ENCODE measurements around the gene USPL1. TPM values are rescaled to one million over a fixed set of nuclear protein-coding genes. Genes with fewer than 3 reads are reported as not detected.
A peak's percentile ranks its signal among the peaks of the same experiment; 100 is the strongest.

The USPL1 gene
- total RNA-seq, 1 donor from 2014 or later: 42.5 TPM

DNA sequence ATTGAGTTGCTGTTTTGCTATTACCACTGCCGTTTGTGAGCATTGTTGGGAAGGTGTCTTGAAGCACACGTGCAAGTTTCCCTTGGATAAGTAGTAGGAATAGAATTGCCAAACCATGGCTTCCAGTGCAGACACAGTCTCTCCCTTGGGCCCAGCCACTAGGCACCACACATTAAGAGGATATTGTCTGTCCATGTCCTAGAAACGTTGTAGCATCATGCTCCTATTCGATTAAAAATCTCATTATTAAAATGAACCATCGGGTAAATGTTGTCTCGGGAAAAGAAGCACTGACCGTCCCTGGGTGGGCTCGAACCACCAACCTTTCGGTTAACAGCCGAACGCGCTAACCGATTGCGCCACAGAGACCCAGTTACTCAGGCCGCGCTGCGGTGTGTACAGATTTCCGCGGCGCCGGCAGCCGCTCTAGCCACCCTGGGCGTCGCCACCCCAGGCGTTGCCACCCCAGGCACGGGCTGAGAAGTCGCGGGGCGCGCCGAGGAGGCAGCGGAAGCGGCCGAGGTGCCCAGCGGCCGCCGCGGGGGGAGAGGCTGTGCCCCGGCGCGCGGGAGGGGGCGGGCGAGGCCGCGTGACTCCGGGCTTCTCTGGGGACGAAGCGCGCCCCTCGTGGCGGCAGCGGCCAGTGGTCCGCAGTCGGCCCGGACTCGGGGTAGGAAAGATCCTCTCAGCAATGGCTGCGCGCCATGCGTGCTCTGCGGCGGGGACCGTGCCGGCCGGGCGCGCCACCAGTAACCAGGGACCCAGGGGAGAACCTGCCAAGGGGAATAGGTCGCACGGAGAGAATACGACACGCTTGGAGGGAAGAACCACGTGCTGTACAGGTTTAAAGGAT is 56.2 kb downstream of the USPL1 start:
- Histone ChIP-seq H3K27me3 (peaks cover 16% of the 10 kb centered on the region), H3F3A (ENCODE audit: low read depth) (no peaks in the 10 kb centered on the region), H3K36me3 (no peaks in the 10 kb centered on the region), H3K4me2 (peak overlapping the region; percentile 73), H3K27ac (no peak overlapping the region), H4K20me1 (ENCODE audit: low read depth) (no peaks in the 10 kb centered on the region), H3K79me2 (ENCODE audit: low read depth) (no peaks in the 10 kb centered on the region), H3K4me1 (no peaks in the 10 kb centered on the region), H3K9ac (no peak overlapping the region), H3K4me3 (peak overlapping the region; percentile 75), H3K9me3 (ENCODE audit: low read depth) (no peaks in the 10 kb centered on the region), H2AFZ (replicated peaks) (peak overlapping the region; percentile 78)
- H3K4me1 Mint-ChIP-seq: peaks cover 8% of the 10 kb centered on the region
- no peak for TF ChIP-seq EZH2 (IDR thresholded peaks at IDR 0.05)
- TF ChIP-seq, protein P1, sequence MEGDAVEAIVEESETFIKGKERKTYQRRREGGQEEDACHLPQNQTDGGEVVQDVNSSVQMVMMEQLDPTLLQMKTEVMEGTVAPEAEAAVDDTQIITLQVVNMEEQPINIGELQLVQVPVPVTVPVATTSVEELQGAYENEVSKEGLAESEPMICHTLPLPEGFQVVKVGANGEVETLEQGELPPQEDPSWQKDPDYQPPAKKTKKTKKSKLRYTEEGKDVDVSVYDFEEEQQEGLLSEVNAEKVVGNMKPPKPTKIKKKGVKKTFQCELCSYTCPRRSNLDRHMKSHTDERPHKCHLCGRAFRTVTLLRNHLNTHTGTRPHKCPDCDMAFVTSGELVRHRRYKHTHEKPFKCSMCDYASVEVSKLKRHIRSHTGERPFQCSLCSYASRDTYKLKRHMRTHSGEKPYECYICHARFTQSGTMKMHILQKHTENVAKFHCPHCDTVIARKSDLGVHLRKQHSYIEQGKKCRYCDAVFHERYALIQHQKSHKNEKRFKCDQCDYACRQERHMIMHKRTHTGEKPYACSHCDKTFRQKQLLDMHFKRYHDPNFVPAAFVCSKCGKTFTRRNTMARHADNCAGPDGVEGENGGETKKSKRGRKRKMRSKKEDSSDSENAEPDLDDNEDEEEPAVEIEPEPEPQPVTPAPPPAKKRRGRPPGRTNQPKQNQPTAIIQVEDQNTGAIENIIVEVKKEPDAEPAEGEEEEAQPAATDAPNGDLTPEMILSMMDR (IDR thresholded peaks at IDR 0.05): peak; percentile 77
- no peak for TF ChIP-seq EZH2phosphoT487 (IDR thresholded peaks at IDR 0.05)
- peaks cover 2% of the 10 kb centered on the region for H3K36me3 Mint-ChIP-seq
- peak overlapping the region; percentile 91 for H3K4me3 Mint-ChIP-seq
- H3K9me3 Mint-ChIP-seq: peaks cover 7% of the 10 kb centered on the region
- peak; percentile 93 for DNase-seq (ENCODE audit: low spot score)
- peak overlapping the region; percentile 92 for H3K27ac Mint-ChIP-seq
- H3K27me3 Mint-ChIP-seq (ENCODE audit: insufficient read depth, low read depth): peaks cover 22% of the 10 kb centered on the region

DNA sequence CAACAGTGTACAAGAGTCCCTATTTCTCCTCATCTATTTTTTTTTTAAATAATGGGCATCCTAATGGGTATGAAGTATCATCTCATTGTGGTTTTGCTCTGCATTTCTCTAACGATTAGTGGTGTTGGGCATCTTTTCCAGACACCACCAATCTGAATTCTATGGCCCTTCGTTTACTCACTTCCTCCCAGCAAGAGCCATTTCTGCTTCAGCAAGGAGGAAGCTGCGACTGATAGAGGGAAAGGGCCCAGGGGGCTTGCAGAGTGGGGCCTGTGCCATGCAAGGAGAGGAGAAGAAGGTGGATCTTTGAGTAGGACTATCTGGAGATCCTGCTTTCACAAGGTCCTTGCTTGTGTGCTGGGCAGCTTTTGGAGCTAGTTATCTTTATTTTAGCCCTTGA is 58.0 kb downstream of the USPL1 start:
- Histone ChIP-seq H4K20me1 (ENCODE audit: low read depth) (no peaks in the 10 kb centered on the region), H3K27me3 (peaks cover 16% of the 10 kb centered on the region), H3K4me2 (no peak overlapping the region), H3K4me1 (no peaks in the 10 kb centered on the region), H2AFZ (replicated peaks) (no peak overlapping the region), H3F3A (ENCODE audit: low read depth) (no peaks in the 10 kb centered on the region), H3K4me3 (no peak overlapping the region), H3K27ac (no peak overlapping the region), H3K79me2 (ENCODE audit: low read depth) (no peaks in the 10 kb centered on the region), H3K9me3 (ENCODE audit: low read depth) (no peaks in the 10 kb centered on the region), H3K36me3 (no peaks in the 10 kb centered on the region), H3K9ac (no peak overlapping the region)
- peaks cover 2% of the 10 kb centered on the region for H3K36me3 Mint-ChIP-seq
- DNase-seq (ENCODE audit: low spot score): no peak
- no peak for TF ChIP-seq EZH2phosphoT487 (IDR thresholded peaks at IDR 0.05)
- no peak overlapping the region for H3K4me3 Mint-ChIP-seq
- H3K27ac Mint-ChIP-seq: no peak overlapping the region
- H3K9me3 Mint-ChIP-seq: peaks cover 7% of the 10 kb centered on the region
- H3K4me1 Mint-ChIP-seq: peaks cover 12% of the 10 kb centered on the region
- peaks cover 23% of the 10 kb centered on the region for H3K27me3 Mint-ChIP-seq (ENCODE audit: insufficient read depth, low read depth)

DNA sequence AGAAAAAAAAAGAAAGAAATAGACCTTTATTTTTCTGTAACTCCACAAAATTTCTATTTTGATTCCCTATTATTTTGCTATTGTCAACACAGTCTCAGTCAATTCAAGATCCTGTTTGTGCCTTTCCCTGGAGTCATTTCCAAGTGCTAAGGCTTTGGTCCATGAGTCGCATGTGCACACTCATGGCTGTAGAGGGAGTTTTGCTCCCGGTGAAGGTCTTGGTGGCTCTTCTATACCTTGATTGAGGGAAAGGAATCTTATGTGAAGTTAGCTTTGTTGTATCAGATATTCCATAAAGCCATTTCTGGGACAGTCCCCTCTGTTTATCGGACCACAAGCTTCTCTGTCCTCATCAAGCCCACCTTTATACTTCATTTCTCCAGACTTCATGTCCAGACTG is 59.0 kb downstream of the USPL1 start:
- H3K36me3 Mint-ChIP-seq: peaks cover 2% of the 10 kb centered on the region
- TF ChIP-seq, protein P1 (IDR thresholded peaks at IDR 0.05): peak; percentile 31
- no peak for TF ChIP-seq EZH2phosphoT487 (IDR thresholded peaks at IDR 0.05)
- peaks cover 16% of the 10 kb centered on the region for H3K4me1 Mint-ChIP-seq
- Histone ChIP-seq H2AFZ (replicated peaks) (no peak overlapping the region), H3K4me1 (no peaks in the 10 kb centered on the region), H3K79me2 (ENCODE audit: low read depth) (no peaks in the 10 kb centered on the region), H4K20me1 (ENCODE audit: low read depth) (no peaks in the 10 kb centered on the region), H3K36me3 (no peaks in the 10 kb centered on the region), H3K4me2 (no peak overlapping the region), H3K27ac (no peak overlapping the region), H3K27me3 (peaks cover 16% of the 10 kb centered on the region), H3K9ac (no peak overlapping the region), H3F3A (ENCODE audit: low read depth) (no peaks in the 10 kb centered on the region), H3K4me3 (no peak overlapping the region), H3K9me3 (ENCODE audit: low read depth) (no peaks in the 10 kb centered on the region)
- H3K27me3 Mint-ChIP-seq (ENCODE audit: insufficient read depth, low read depth): peaks cover 20% of the 10 kb centered on the region
- no peak for DNase-seq (ENCODE audit: low spot score)
- no peak overlapping the region for H3K27ac Mint-ChIP-seq
- H3K4me3 Mint-ChIP-seq: no peak overlapping the region
- peaks cover 7% of the 10 kb centered on the region for H3K9me3 Mint-ChIP-seq
